NT2/D1 (cell line): ENCODE measurements around the gene AJUBA.
A peak's percentile ranks its signal among the peaks of the same experiment; 100 is the strongest.

ENCODE experiments used
- DNase-seq: peaks from one replicate; pipeline ENCODE4 v3.0.0-alpha.2; 2011; ENCODE audit warnings: low read depth, low spot score
- H3K27me3 ChIP-seq: 2 replicates; pipeline ENCODE4 v1.6.0; 2011; ENCODE audit warnings: mild to moderate bottlenecking; ENCODE audit not compliant: insufficient read length, insufficient read depth
- H3K36me3 ChIP-seq: 2 replicates; pipeline ENCODE4 v1.6.1; 2011; ENCODE audit warnings: mild to moderate bottlenecking, low read length, mixed read lengths; ENCODE audit not compliant: insufficient read depth, insufficient read length
- H3K4me1 ChIP-seq: 2 replicates; pipeline ENCODE4 v1.5.1; 2011; ENCODE audit not compliant: insufficient read depth, insufficient read length
- H3K4me3 ChIP-seq: 2 replicates; pipeline ENCODE4 v1.5.1; 2011; ENCODE audit warnings: low read depth; ENCODE audit not compliant: insufficient read length
- H3K9ac ChIP-seq: 2 replicates; pipeline ENCODE4 v1.6.0; 2011; ENCODE audit warnings: low read depth; ENCODE audit not compliant: insufficient read length
- H3K9me3 ChIP-seq: 2 replicates; pipeline ENCODE4 v1.5.1; 2011; ENCODE audit warnings: mild to moderate bottlenecking, low read length; ENCODE audit not compliant: insufficient read depth
- SUZ12 ChIP-seq: IDR thresholded peaks from 2 replicates; pipeline ENCODE4 v1.6.1; 2011; ENCODE audit not compliant: insufficient read length, insufficient read depth; ENCODE audit errors: extremely low read depth
- YY1 ChIP-seq: IDR thresholded peaks from 2 replicates; pipeline ENCODE4 v1.6.1; 2011; ENCODE audit not compliant: insufficient read length, insufficient read depth
- ZNF274 ChIP-seq: IDR thresholded peaks from 2 replicates; pipeline ENCODE4 v1.6.1; 2011; ENCODE audit warnings: mild to moderate bottlenecking, low read depth, low read length

Gene AJUBA

DNA sequence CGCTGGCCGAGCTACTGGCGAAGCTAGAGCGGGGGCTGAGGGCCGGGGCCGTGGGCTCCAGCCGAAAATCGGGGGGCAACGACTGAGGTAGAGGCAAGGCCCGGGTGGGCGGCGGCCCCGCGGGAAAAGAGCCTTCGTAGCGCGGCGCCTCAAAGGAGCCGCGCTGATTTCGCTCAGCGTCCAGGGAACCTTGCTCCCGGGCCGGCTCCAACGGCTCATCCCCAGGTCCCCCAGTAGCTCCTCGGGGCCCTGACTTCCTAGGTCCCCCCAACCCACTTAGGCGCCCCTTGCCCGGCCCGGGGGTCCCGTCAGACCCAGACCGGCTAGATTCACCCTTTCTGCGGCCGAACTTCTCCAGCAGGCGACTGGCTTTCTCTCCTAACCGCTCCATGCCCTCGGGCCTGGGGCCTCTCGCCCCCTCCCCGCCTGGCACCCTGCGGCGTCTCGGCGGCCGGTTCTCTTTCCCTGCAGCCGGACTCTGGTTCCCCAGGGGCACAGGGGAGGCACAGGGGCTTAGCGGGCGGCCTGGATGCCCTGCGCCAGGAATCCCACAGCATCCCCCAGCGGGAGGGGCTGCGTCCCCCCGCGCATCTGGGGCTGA, 375 bp downstream of the AJUBA start:
- no peaks in the 10 kb centered on the region for H3K27me3 ChIP-seq
- no peak overlapping the region for H3K4me3 ChIP-seq
- no peaks in the 10 kb centered on the region for H3K36me3 ChIP-seq

GRCh38 chr14:22981090-22981875, 1.1 kb downstream of the AJUBA start:
- no peaks in the 10 kb centered on the region for H3K36me3 ChIP-seq
- H3K27me3 ChIP-seq: no peaks in the 10 kb centered on the region
- TF ChIP-seq ZNF274 (no peak), SUZ12 (no peak)
- H3K4me1 ChIP-seq: peaks cover 17% of the 10 kb centered on the region
- no peak overlapping the region for H3K4me3 ChIP-seq
- no peak for DNase-seq
- no peak overlapping the region for H3K9ac ChIP-seq
- no peaks in the 10 kb centered on the region for H3K9me3 ChIP-seq

More for the DNA sequence above, 375 bp downstream of the AJUBA start:
- Histone ChIP-seq H3K9ac (peak overlapping the region; percentile 3), H3K4me1 (peaks cover 15% of the 10 kb centered on the region), H3K9me3 (no peaks in the 10 kb centered on the region)
- DNase-seq: no peak
- TF ChIP-seq YY1: no peak
- TF ChIP-seq SUZ12: no peak
- no peak for TF ChIP-seq ZNF274

DNA sequence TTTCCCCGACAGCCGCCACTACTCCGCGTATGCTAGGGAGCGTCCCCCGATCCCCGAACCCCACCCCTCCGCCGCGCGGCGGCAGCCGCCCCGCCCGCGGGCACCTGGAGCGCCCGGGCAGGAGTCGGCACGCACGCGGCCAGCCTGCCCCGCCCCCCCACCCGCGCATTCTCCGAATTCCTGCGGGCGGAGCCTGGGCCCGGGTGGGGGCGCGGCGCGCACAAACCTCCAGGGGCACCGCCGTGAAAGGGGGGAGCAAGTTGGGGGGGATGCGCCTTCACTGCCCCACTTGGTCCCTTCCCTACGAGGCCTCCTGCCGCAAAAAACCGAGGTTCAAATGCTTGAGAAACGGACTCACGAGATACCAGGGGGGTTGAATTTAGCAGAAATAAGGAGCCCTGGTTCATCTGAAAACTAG, 1.7 kb downstream of the AJUBA start:
- TF ChIP-seq SUZ12 (no peak), YY1 (no peak), ZNF274 (no peak)
- H3K4me3 ChIP-seq: no peak overlapping the region
- H3K9ac ChIP-seq: no peak overlapping the region
- H3K9me3 ChIP-seq: no peaks in the 10 kb centered on the region
- H3K4me1 ChIP-seq: peaks cover 17% of the 10 kb centered on the region
- no peak for DNase-seq
- no peaks in the 10 kb centered on the region for H3K36me3 ChIP-seq
- H3K27me3 ChIP-seq: no peaks in the 10 kb centered on the region

DNA sequence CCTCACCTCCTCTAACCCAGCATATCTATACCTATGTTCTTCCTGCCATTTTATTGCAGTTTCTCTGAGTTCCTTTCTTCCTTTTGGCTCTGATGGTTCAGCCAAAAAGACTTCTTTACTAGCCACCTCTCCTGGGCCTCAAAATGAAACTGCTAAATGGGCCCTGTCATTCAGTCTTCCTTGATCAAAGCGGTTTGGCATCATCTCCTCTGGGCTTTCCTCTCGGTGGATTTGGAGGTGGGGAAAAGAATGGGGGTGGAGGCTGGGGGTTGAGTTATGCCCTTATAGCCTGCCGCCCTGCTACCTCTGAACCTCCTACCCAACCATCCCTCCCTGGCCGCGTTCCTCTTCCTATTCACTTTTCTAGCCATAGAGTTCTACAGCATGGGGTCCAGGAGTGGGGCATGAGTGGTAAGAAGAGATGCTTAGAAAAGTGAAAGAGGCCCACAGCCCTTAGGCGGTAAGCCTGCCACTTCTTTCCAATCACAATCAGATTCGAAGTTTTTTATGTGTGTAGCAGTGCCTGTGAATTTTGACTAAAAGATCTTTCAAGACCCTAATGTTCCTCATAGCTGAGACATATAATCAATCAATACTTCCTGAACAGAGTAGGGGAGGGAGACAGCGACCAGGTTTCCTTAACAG, 2.5 kb downstream of the AJUBA start:
- H3K36me3 ChIP-seq: no peaks in the 10 kb centered on the region
- no peak for TF ChIP-seq SUZ12
- TF ChIP-seq ZNF274: no peak
- no peak for TF ChIP-seq YY1
- H3K27me3 ChIP-seq: no peaks in the 10 kb centered on the region
- H3K9ac ChIP-seq: no peak overlapping the region
- DNase-seq: no peak
- H3K4me1 ChIP-seq: peaks cover 20% of the 10 kb centered on the region
- H3K9me3 ChIP-seq: 0 out of 2 replicates have a peak, but pooled peaks cover 3% of the 10 kb centered on the region
- H3K4me3 ChIP-seq: no peak overlapping the region

DNA sequence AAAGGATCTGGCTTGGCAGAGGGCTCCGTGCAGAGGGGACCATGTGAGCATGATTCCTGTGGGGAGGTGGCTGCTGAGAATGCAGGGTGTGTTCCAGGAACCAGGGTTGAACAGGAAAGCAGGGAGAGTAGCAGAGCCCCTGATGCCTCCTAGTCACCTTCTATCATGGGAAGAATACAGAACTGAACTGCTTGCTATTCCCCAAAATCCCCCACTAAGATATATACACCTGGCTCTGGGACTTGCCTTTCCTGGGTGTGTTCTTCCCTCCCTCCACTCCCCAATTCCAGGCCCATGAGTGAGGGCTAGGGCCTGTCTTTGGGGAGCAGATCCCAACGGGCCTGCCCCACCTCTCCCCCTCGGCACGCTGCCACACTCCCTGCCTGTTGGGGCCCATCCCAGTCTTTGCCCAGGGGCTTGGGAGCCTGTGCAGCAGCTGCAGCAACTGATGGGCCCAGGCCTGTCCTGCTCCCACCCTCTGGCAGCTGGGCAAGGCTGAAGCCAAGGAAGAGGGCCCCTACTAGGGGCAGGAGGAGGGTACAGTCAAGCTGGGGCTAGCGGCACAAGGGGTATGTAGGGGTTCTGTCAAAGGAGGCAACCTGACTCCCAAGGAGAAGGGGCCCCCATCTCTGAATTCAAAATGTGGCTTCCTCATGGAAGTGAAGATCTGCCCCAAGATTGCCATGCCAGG, 3.2 kb downstream of the AJUBA start:
- Histone ChIP-seq H3K4me1 (peaks cover 27% of the 10 kb centered on the region), H3K36me3 (peaks cover 6% of the 10 kb centered on the region), H3K4me3 (no peak overlapping the region)

GRCh38 chr14:22978487-22978837, 3.9 kb downstream of the AJUBA start:
- Histone ChIP-seq H3K4me3 (no peak overlapping the region), H3K36me3 (peaks cover 8% of the 10 kb centered on the region), H3K27me3 (no peaks in the 10 kb centered on the region), H3K9me3 (0 out of 2 replicates have a peak, but pooled peaks cover 3% of the 10 kb centered on the region), H3K4me1 (peaks cover 29% of the 10 kb centered on the region), H3K9ac (peak overlapping the region; percentile 65)
- no peak for DNase-seq
- TF ChIP-seq SUZ12: no peak
- TF ChIP-seq ZNF274: no peak
- no peak for TF ChIP-seq YY1

More for the DNA sequence above, 3.2 kb downstream of the AJUBA start:
- TF ChIP-seq SUZ12 (no peak), YY1 (no peak), ZNF274 (no peak)
- no peak for DNase-seq
- Histone ChIP-seq H3K9me3 (0 out of 2 replicates have a peak, but pooled peaks cover 3% of the 10 kb centered on the region), H3K9ac (peak overlapping the region; percentile 32), H3K27me3 (no peaks in the 10 kb centered on the region)
